Caco-2 (cell line): ENCODE data around the gene MYO1H. TPM values are rescaled to one million over a fixed set of nuclear protein-coding genes. Genes with fewer than 3 reads are reported as not detected.

ENCODE experiments used
- BruUV-seq: library from RNA; stranded (reverse); fragments of 400-500 nt; replicated peaks from 2 replicates; lab custom pipeline; 2021; lab: Mats Ljungman, UMichigan
- CTCF ChIA-PET: fragments of 300-600 bp; sonication (Branson Sonifier 250); formaldehyde crosslinking; loops from one replicate; lab custom pipeline; 2022; ENCODE audit warnings: antibody characterized with exemption; lab: Charles Lee
- POLR2A ChIA-PET: fragments of 300-600 bp; sonication (Branson Sonifier 250); formaldehyde crosslinking; loops from one replicate; lab custom pipeline; 2022; ENCODE audit warnings: antibody characterized with exemption; lab: Charles Lee
- DNase-seq, 2 experiments: peaks; one replicate each; pipeline versions ENCODE4 v3.0.0 to v3.0.0-alpha.2; 2020 to 2022
- H3K27me3 ChIP-seq: replicated peaks from 2 replicates; pipeline ENCODE4 v1.6.0; 2011; ENCODE audit warnings: low read length; ENCODE audit not compliant: control insufficient read depth, insufficient read depth
- H3K36me3 ChIP-seq: 2 replicates; pipeline ENCODE4 v1.5.1; 2011; ENCODE audit warnings: low read length; ENCODE audit not compliant: control insufficient read depth, insufficient read depth
- H3K4me1 ChIP-seq: fragments of 250-450 bp; sonication (Bioruptor Pico); 2 replicates; pipeline ENCODE4 v1.5.1; 2020; ENCODE audit warnings: mild to moderate bottlenecking
- H3K4me3 ChIP-seq: 2 replicates; pipeline ENCODE4 v1.5.1; 2011; ENCODE audit warnings: low read depth, mild to moderate bottlenecking, control low read depth, low read length
- H3K9me3 ChIP-seq: fragments of 250-450 bp; sonication (Bioruptor Pico); 2 replicates; pipeline ENCODE4 v1.5.1; 2020; ENCODE audit warnings: mild to moderate bottlenecking, moderate library complexity
- H3K27ac Mint-ChIP-seq: one replicate; pipeline ENCODE4 v1.8.0; 2022; ENCODE audit warnings: mixed read lengths; ENCODE audit not compliant: unreplicated experiment
- H3K27me3 Mint-ChIP-seq: one replicate; pipeline ENCODE4 v1.8.0; 2022; ENCODE audit warnings: mixed read lengths; ENCODE audit not compliant: insufficient read depth, unreplicated experiment
- H3K36me3 Mint-ChIP-seq: one replicate; pipeline ENCODE4 v1.8.0; 2022; ENCODE audit warnings: mild to moderate bottlenecking, mixed read lengths; ENCODE audit not compliant: insufficient read depth, unreplicated experiment
- H3K4me1 Mint-ChIP-seq: one replicate; pipeline ENCODE4 v1.8.0; 2022; ENCODE audit warnings: low read depth, mixed read lengths; ENCODE audit not compliant: unreplicated experiment
- H3K4me3 Mint-ChIP-seq: one replicate; pipeline ENCODE4 v1.8.0; 2022; ENCODE audit warnings: mild to moderate bottlenecking, moderate library complexity, mixed read lengths; ENCODE audit not compliant: unreplicated experiment
- H3K9me3 Mint-ChIP-seq: one replicate; pipeline ENCODE4 v1.8.0; 2022; ENCODE audit warnings: mixed read lengths; ENCODE audit not compliant: unreplicated experiment
- CTCF ChIP-seq, 2 experiments: fragments of 200-600 bp in 1 of 2; IDR thresholded peaks; 1 replicate in 1 of 2; 2 replicates in 1 of 2; pipeline versions ENCODE4 v1.5.1 to v1.8.0; 2011 to 2022; ENCODE audit warnings: antibody characterized with exemption in 1 of 2, control low read depth in 1 of 2, inconsistent platforms in 1 of 2, low read depth in 1 of 2, low read length in 1 of 2, mild to moderate bottlenecking in 1 of 2, moderate library complexity in 1 of 2; ENCODE audit not compliant: insufficient read depth in 1 of 2, severe bottlenecking in 1 of 2, unreplicated experiment in 1 of 2
- intact Hi-C: fragments of 100-400 bp; cut with micrococcal nuclease; formaldehyde crosslinking; loops from one replicate; pipeline ENCODE4 v1.10.0; 2022; ENCODE audit not compliant: unreplicated experiment
- total RNA-seq: library from RNA; stranded (reverse); gene quantifications from 2 replicates; pipeline ENCODE4 v1.2.3, GENCODE V29; 2022

MYO1H gene
- total RNA-seq, 1 experiment from 2014 or later, result 0.18 TPM

- DNase-seq, result peak in 1 of 2 experiments; percentile 49
These were observed 45.3 kb upstream of the MYO1H start for GRCh38 chr12:109302358-109302757.

GRCh38 chr12:109302770-109303169 is 44.9 kb upstream of the MYO1H start:
- TF ChIP-seq CTCF (IDR thresholded peaks at IDR 0.05; ENCODE audit: insufficient read depth in 1 of 2, low read depth in 1 of 2, low read length in 1 of 2, severe bottlenecking in 1 of 2, unreplicated experiment in 1 of 2), result no peak
- DNase-seq, result no peak
- ChIA-PET POLR2A (no interaction called here), CTCF (interaction anchor here (1.2 to 1.9 kb wide), 2 partner anchors 9 to 83 kb away, joined by 3 to 5 read pairs; no protein-coding TSS in a partner anchor)
- Histone ChIP-seq H3K9me3 (no peaks in the 10 kb centered on the region), H3K36me3 (no peaks in the 10 kb centered on the region), H3K27me3 (no peaks in the 10 kb centered on the region), H3K4me3 (no peak overlapping the region), H3K4me1 (no peaks in the 10 kb centered on the region)
- intact Hi-C loops, result loop anchor here (5.0 kb wide), 1 partner anchor 85 kb away; no protein-coding TSS in a partner anchor
- H3K4me3 Mint-ChIP-seq, result no peak overlapping the region
- no peaks in the 10 kb centered on the region for H3K36me3 Mint-ChIP-seq
- peaks cover 11% of the 10 kb centered on the region for H3K4me1 Mint-ChIP-seq
- no peak overlapping the region for H3K27ac Mint-ChIP-seq
- BruUV-seq, result no TSS peak
- peaks cover 7% of the 10 kb centered on the region for H3K27me3 Mint-ChIP-seq
- no peaks in the 10 kb centered on the region for H3K9me3 Mint-ChIP-seq

More at GRCh38 chr12:109302358-109302757, 45.3 kb upstream of the MYO1H start:
- ChIA-PET POLR2A (no interaction called here), CTCF (interaction anchor here (1.2 to 1.9 kb wide), 2 partner anchors 10 to 83 kb away, joined by 3 to 5 read pairs; no protein-coding TSS in a partner anchor)
- Histone ChIP-seq H3K4me3 (no peak overlapping the region), H3K4me1 (no peaks in the 10 kb centered on the region), H3K36me3 (no peaks in the 10 kb centered on the region), H3K27me3 (no peaks in the 10 kb centered on the region), H3K9me3 (no peaks in the 10 kb centered on the region)
- TF ChIP-seq CTCF (IDR thresholded peaks at IDR 0.05; ENCODE audit: insufficient read depth in 1 of 2, low read depth in 1 of 2, low read length in 1 of 2, severe bottlenecking in 1 of 2, unreplicated experiment in 1 of 2), result peak; percentile 18 to 20
- Mint-ChIP-seq H3K27ac (no peak overlapping the region), H3K9me3 (no peaks in the 10 kb centered on the region), H3K27me3 (peaks cover 3% of the 10 kb centered on the region), H3K36me3 (no peaks in the 10 kb centered on the region), H3K4me1 (peaks cover 11% of the 10 kb centered on the region), H3K4me3 (no peak overlapping the region)
- intact Hi-C loops, result loop anchor here (5.0 kb wide), 1 partner anchor 85 kb away; no protein-coding TSS in a partner anchor
- BruUV-seq, result no TSS peak

- Mint-ChIP-seq H3K36me3 (no peaks in the 10 kb centered on the region), H3K27me3 (peaks cover 8% of the 10 kb centered on the region), H3K27ac (no peak overlapping the region), H3K9me3 (no peaks in the 10 kb centered on the region), H3K4me3 (no peak overlapping the region), H3K4me1 (peaks cover 11% of the 10 kb centered on the region)
- CTCF ChIA-PET, result no interaction called here
- intact Hi-C loops, result loop anchor here (5.0 kb wide), 1 partner anchor 83 kb away; no protein-coding TSS in a partner anchor
- no TSS peak for BruUV-seq
- no peaks in the 10 kb centered on the region for H3K4me1 ChIP-seq
- DNase-seq, result no peak
- H3K36me3 ChIP-seq, result no peaks in the 10 kb centered on the region
- H3K27me3 ChIP-seq, result no peaks in the 10 kb centered on the region
- no peak overlapping the region for H3K4me3 ChIP-seq
- no peaks in the 10 kb centered on the region for H3K9me3 ChIP-seq
- POLR2A ChIA-PET, result no interaction called here
- no peak for TF ChIP-seq CTCF (IDR thresholded peaks at IDR 0.05; ENCODE audit: insufficient read depth in 1 of 2, low read depth in 1 of 2, low read length in 1 of 2, severe bottlenecking in 1 of 2, unreplicated experiment in 1 of 2)
These were observed 43.2 kb upstream of the MYO1H start for GRCh38 chr12:109304485-109304884.
